CD4-positive, alpha-beta T cell (primary cell): ENCODE results near the gene FBXL20. TPM values are rescaled to one million over a fixed set of nuclear protein-coding genes. Genes with fewer than 3 reads are reported as not detected.

ENCODE experiments used
- ATAC-seq: fragments of 200-7000 bp; cut with Tn5 transposase; one replicate; pipeline ENCODE4 v1.10.0; 2022; ENCODE audit warnings: mild to moderate bottlenecking; ENCODE audit not compliant: poor library complexity
- CTCF ChIA-PET: fragments of 350-600 bp; sonication (Branson Sonifier 250); formaldehyde crosslinking; loops from one replicate; lab custom pipeline; 2021; ENCODE audit warnings: antibody characterized with exemption, inconsistent platforms; lab: Charles Lee
- POLR2A ChIA-PET: fragments of 350-600 bp; sonication (Branson Sonifier 250); formaldehyde crosslinking; loops from one replicate; lab custom pipeline; 2021; ENCODE audit warnings: antibody characterized with exemption, inconsistent platforms; lab: Charles Lee
- DNase-seq, 14 experiments: peaks; one replicate each; pipeline ENCODE4 v3.0.0-alpha.2; 2013 to 2020; ENCODE audit warnings: mixed read lengths in 2 of 14
- H3K27ac ChIP-seq, 2 donors: one replicate each; pipeline versions ENCODE4 v1.5.1 to v1.7.0; 2013; ENCODE audit warnings: low read length in 2 of 2, low read depth in 1 of 2, mild to moderate bottlenecking in 1 of 2
- H3K27me3 ChIP-seq, 2 experiments: 1 replicate in 1 of 2; 2 replicates in 1 of 2; pipeline versions ENCODE4 v1.6.1 to v1.7.0; 2013; ENCODE audit warnings: low read length in 2 of 2, control low read depth in 1 of 2, mild to moderate bottlenecking in 1 of 2, moderate library complexity in 1 of 2; ENCODE audit not compliant: insufficient read depth in 2 of 2, control insufficient read depth in 1 of 2
- H3K36me3 ChIP-seq: one replicate; pipeline ENCODE4 v1.6.1; 2013; ENCODE audit warnings: low read length, control low read depth; ENCODE audit not compliant: insufficient read depth
- H3K4me1 ChIP-seq: one replicate; pipeline ENCODE4 v1.6.1; 2013; ENCODE audit warnings: low read length, control low read depth; ENCODE audit not compliant: insufficient read depth
- H3K4me3 ChIP-seq: one replicate; pipeline ENCODE4 v1.5.1; 2013; ENCODE audit warnings: mild to moderate bottlenecking, low read length, moderate library complexity
- H3K9me3 ChIP-seq, 2 experiments: 1 replicate in 1 of 2; 2 replicates in 1 of 2; pipeline versions ENCODE4 v1.6.1 to v1.7.0; 2013; ENCODE audit warnings: low read length in 2 of 2, mild to moderate bottlenecking in 2 of 2, control low read depth in 1 of 2, moderate library complexity in 1 of 2; ENCODE audit not compliant: control insufficient read depth in 1 of 2, insufficient read depth in 1 of 2
- H3K27ac Mint-ChIP-seq: one replicate; pipeline ENCODE4 v1.8.0; 2020; ENCODE audit warnings: mixed read lengths
- H3K27me3 Mint-ChIP-seq: one replicate; pipeline ENCODE4 v1.8.0; 2021; ENCODE audit warnings: mixed read lengths
- H3K36me3 Mint-ChIP-seq: one replicate; pipeline ENCODE4 v1.8.0; 2021; ENCODE audit warnings: low read depth, mixed read lengths
- H3K4me1 Mint-ChIP-seq: one replicate; pipeline ENCODE4 v1.8.0; 2021; ENCODE audit warnings: low read depth, mixed read lengths
- H3K4me3 Mint-ChIP-seq: one replicate; pipeline ENCODE4 v1.8.0; 2020; ENCODE audit warnings: mild to moderate bottlenecking, mixed read lengths
- H3K9me3 Mint-ChIP-seq: one replicate; pipeline ENCODE4 v1.8.0; 2020; ENCODE audit warnings: mixed read lengths
- intact Hi-C, 2 experiments: fragments of 100-400 bp; cut with DNase I in 1 of 2; cut with micrococcal nuclease in 1 of 2; formaldehyde crosslinking; loops; one replicate each; pipeline versions ENCODE4 v1.15.1 to v1.9.0; 2023 to 2025; cut with DNase I, micrococcal nuclease
- total RNA-seq, 174 experiments: library from RNA in 2 of 174; stranded (reverse) in 2 of 174; gene quantifications; one replicate each; pipeline ENCODE4 v1.2.3 and lab custom pipeline; 2021 to 2026
- TF ChIP-seq, protein P1 (sequence below): fragments of 200-600 bp; IDR thresholded peaks from one replicate; pipeline ENCODE4 v1.8.0; 2022; ENCODE audit warnings: antibody characterized with exemption, mild to moderate bottlenecking

The FBXL20 gene
- total RNA-seq, 2 experiments from 2014 or later, result 16.7 to 17.1 TPM

DNA sequence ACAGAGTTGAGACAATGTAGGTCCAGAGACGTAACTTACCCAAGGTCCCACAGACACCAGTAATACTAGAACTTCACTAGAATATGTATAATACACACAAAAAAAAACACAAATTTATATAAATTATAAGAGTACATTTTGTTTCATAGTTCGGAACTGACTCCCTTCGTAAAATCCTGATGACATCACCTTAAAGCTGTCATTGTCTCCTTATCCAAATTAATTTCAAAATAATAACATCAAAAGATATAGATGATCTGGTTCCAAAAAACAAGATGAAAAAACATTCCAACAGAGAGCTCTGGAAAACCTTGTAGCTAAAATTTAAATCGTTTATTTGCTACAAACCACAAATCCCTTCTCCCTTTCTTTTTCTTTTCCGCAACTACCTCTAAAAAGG lies 10.0 kb downstream of the FBXL20 start:
- CTCF ChIA-PET, result no interaction called here
- H3K36me3 Mint-ChIP-seq, result peaks cover 15% of the 10 kb centered on the region

GRCh38 chr17:39385040-39385439 lies 16.4 kb downstream of the FBXL20 start:
- H3K36me3 Mint-ChIP-seq, result peaks cover 24% of the 10 kb centered on the region
- H3K4me1 ChIP-seq, result no peaks in the 10 kb centered on the region
- POLR2A ChIA-PET, result no interaction called here
- no peak for DNase-seq
- peaks cover 25% of the 10 kb centered on the region for H3K4me1 Mint-ChIP-seq
- no peaks in the 10 kb centered on the region for H3K9me3 Mint-ChIP-seq
- no peaks in the 10 kb centered on the region for H3K27me3 ChIP-seq
- H3K36me3 ChIP-seq, result peaks cover 10% of the 10 kb centered on the region
- no peaks in the 10 kb centered on the region for H3K27me3 Mint-ChIP-seq
- H3K4me3 Mint-ChIP-seq, result no peak overlapping the region
- CTCF ChIA-PET, result no interaction called here
- intact Hi-C loops, result no loop called here
- no peaks in the 10 kb centered on the region for H3K9me3 ChIP-seq
- H3K4me3 ChIP-seq, result no peak overlapping the region
- H3K27ac ChIP-seq, result no peak overlapping the region
- H3K27ac Mint-ChIP-seq, result no peak overlapping the region
- TF ChIP-seq, protein P1, sequence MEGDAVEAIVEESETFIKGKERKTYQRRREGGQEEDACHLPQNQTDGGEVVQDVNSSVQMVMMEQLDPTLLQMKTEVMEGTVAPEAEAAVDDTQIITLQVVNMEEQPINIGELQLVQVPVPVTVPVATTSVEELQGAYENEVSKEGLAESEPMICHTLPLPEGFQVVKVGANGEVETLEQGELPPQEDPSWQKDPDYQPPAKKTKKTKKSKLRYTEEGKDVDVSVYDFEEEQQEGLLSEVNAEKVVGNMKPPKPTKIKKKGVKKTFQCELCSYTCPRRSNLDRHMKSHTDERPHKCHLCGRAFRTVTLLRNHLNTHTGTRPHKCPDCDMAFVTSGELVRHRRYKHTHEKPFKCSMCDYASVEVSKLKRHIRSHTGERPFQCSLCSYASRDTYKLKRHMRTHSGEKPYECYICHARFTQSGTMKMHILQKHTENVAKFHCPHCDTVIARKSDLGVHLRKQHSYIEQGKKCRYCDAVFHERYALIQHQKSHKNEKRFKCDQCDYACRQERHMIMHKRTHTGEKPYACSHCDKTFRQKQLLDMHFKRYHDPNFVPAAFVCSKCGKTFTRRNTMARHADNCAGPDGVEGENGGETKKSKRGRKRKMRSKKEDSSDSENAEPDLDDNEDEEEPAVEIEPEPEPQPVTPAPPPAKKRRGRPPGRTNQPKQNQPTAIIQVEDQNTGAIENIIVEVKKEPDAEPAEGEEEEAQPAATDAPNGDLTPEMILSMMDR, result no peak
- no peak for ATAC-seq

More for the DNA sequence above, 10.0 kb downstream of the FBXL20 start:
- no peaks in the 10 kb centered on the region for H3K9me3 Mint-ChIP-seq
- Histone ChIP-seq H3K27ac (no peak overlapping the region), H3K4me3 (no peak overlapping the region), H3K9me3 (no peaks in the 10 kb centered on the region), H3K4me1 (no peaks in the 10 kb centered on the region), H3K27me3 (no peaks in the 10 kb centered on the region), H3K36me3 (peaks cover 10% of the 10 kb centered on the region)
- H3K4me3 Mint-ChIP-seq, result no peak overlapping the region
- H3K27me3 Mint-ChIP-seq, result no peaks in the 10 kb centered on the region
- H3K27ac Mint-ChIP-seq, result no peak overlapping the region
- TF ChIP-seq, protein P1, result no peak
- ATAC-seq (no peak), DNase-seq (no peak)
- H3K4me1 Mint-ChIP-seq, result peaks cover 17% of the 10 kb centered on the region
- POLR2A ChIA-PET, result no interaction called here
- intact Hi-C loops, result no loop called here

GRCh38 chr17:39380144-39380543 lies 21.3 kb downstream of the FBXL20 start:
- Histone ChIP-seq H3K27ac (no peak overlapping the region), H3K4me3 (no peak overlapping the region), H3K36me3 (no peaks in the 10 kb centered on the region), H3K9me3 (no peaks in the 10 kb centered on the region), H3K27me3 (no peaks in the 10 kb centered on the region), H3K4me1 (no peaks in the 10 kb centered on the region)
- no peaks in the 10 kb centered on the region for H3K27me3 Mint-ChIP-seq
- ChIA-PET POLR2A (no interaction called here), CTCF (no interaction called here)
- H3K4me3 Mint-ChIP-seq, result no peak overlapping the region
- H3K27ac Mint-ChIP-seq, result no peak overlapping the region
- no peaks in the 10 kb centered on the region for H3K9me3 Mint-ChIP-seq
- DNase-seq (no peak), ATAC-seq (no peak)
- H3K4me1 Mint-ChIP-seq, result peaks cover 42% of the 10 kb centered on the region
- intact Hi-C loops, result no loop called here
- TF ChIP-seq, protein P1, result no peak
- peaks cover 11% of the 10 kb centered on the region for H3K36me3 Mint-ChIP-seq
